NCI-H1092 (cell line): ENCODE results near the gene BRD2.
"Not testable (repeated sequence)": the region's sequence is repeated elsewhere in the genome, so short reads cannot be mapped to it uniquely, and the experiment has no call there.

Experiments used
- DNase-seq: peaks from one replicate; lab custom pipeline; 2025; lab: John Stamatoyannopoulos, UW

BRD2 gene

GRCh38 chr6:32968093-32968866, at the start of gene BRD2:
TSS of gene BRD2 (plus strand) at chr6:32968594. CDS start at chr6:32972899, 4,305 bp downstream.
- DNase-seq, result peak; percentile 90

GRCh38 chr6:32920715-32921114, 47.7 kb upstream of the BRD2 start:
- DNase-seq, result no peak

DNA sequence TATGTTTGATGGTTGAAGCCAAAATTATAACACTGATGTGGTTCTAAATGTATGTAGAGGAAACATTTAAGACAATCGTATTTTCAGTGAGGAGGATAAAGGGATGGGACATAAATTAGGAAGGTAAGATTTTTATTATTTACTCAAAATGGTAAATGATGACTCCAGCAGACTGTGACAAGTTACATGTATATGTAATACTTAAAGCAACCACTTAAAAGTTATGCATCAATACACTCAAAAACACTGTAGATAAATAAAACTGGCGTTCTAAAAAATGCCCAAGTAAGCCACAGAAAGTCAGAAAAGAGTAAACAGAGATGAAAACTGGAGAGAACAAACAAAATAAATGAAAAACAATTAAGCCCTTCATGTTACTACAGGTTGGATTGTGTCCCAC, 46.3 kb upstream of the BRD2 start:
- DNase-seq, result no peak

DNA sequence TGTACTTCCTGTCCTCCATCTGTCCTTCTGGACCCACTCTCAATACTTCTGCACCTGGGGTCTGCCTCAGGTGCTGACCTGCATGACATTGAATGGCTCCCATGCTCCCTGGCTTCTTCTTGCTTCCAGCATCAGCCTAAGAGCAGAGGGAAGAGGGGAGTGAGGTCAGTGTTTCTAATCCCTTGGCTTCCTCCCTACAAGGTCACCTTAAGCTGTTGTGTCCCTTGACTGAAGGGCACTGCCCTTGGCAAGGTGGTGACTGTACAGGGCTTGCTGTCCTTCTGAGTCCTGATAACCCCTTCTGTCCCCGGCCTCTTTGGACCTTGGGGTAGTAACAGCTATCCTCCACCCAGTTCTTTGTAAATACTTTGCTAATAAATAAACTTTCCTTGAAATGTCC, 37.2 kb upstream of the BRD2 start:
- no peak for DNase-seq

DNA sequence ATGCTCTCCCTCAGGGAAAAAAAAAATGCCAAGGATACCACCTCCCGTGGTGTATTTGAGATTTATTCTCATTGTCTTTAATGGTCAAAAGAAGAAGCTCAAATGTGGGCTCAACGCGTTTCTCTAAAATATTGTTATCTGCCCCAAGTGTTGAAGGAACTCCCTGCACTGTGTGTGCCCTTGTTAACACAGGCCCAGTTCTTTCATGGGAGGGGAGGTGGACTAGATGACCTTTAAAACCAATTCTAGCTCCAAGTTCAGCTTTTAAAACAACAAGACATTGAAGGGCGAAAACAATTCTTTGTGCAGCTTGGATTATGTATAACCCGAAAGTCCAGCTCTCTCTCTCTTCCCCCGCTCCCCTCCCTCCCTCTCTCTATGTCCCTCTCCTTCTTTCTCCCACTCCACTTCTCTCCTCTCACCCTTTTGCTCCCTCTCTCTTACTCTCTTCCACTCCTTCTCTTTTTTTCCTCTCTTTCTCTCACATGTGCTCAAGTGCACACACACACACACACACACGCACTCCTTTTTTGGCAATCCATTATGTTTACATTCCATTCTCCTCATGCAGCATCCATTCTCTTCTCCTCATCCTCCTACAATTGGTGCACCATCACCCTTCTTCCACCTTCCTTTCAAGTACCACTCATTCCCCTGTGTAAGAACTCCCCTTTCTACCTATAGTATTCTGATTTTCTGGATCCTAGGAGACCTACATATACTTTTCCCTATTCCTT, 36.1 kb upstream of the BRD2 start:
- no peak for DNase-seq

DNA sequence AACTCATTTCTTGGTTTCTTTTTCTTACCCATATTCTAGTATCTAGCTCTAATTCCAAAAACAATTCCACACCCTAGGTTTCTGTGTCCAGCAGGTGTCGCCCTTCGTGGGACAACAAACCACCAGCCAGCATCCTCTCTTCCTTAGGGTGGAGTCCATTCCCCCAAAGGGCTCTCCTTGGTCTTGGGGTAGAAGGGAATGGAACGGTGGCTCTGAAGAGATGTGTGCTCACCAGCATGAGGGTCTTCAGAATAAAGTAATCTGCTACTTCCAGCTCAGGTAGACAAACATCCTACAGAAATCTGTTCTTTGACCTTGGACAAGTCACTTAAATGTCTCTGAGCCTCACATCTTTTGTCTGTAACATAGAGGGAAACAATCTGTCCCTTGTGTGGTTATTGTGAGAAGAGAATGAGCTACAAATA, 34.7 kb upstream of the BRD2 start:
- no peak for DNase-seq

- no peak for DNase-seq
Observed at GRCh38 chr6:32935551-32936238, 32.7 kb upstream of the BRD2 start.

DNA sequence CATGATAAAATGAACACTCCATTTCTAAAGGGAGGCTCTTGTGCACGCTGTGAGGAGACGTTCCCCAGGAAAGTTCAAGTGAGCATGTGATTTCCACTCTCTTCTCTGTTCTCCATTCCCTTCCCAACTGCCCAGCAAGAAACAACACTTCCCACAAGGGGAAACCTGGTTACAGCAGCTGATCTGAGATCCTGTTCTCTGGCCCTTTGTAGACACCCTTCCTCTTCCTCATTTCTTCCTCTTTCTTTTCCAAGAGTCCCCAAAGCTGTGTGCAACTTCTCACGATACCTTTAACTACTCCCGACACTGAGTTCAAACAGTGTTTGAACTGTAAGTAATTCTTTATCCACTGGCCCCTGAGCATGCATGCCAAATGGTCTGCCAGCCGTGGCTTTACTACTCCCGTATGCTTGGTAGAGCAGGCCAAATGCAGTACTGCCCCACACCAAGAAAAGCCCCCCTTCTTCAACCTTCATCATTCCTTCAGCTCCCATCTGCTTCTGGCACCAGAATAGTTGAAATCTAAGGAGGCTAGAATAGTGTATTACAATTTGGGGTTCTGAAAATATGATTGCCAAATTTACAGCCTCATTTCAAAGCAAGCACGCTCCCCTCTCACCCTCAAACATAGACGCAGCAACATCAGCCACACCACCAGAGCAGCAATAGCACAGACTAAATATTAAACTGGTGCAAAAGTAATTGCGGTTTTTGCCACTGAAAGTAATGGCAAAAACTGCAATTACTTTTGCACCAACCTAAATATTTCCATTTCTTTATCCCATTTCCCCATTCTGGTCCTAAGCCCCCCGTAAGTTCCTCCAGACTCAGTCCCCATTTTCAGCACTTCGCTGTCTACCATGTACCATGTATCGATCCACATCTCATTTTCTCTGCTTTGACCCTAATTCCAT, 31.9 kb upstream of the BRD2 start:
- DNase-seq, result no peak

DNA sequence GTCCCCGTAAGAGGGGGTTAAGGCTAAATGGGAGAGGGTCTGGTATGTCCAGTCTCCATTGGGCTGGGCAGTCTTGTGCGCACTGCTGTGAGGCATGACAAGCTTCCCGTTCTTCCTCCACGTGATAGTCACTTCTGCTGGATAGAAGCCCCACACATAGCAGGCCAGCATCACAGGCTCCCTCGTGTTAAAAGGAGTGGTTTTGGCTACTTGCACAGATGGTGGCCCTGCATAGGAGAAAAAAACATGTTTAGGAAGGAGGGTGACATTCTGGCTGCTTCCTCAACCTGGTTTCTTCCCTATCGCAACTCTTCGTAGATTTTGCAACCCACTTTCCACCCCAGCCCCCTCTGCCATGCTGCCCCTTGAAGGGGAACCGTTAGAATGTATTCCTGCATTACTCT, 31.2 kb upstream of the BRD2 start:
- no peak for DNase-seq

DNA sequence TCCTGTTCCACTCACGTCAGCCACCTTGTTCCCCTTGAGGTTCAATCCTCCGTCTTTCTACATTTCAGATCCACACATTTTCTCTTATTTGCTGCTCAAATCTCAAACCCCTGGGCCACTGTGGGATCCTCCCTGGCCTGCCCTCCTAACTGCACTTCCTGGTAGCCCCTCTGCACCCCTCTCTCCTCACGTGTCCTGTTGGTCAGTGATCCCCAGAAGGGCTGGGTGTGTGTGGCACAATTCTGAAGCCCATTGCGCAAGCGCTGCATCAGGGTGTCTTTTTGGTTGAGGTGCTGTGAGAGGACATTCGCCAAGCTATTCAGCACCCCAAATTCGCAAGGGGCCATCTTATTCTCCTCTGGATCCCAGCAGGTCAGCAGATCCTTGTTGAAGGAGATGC, 29.9 kb upstream of the BRD2 start:
- DNase-seq, result no peak

DNA sequence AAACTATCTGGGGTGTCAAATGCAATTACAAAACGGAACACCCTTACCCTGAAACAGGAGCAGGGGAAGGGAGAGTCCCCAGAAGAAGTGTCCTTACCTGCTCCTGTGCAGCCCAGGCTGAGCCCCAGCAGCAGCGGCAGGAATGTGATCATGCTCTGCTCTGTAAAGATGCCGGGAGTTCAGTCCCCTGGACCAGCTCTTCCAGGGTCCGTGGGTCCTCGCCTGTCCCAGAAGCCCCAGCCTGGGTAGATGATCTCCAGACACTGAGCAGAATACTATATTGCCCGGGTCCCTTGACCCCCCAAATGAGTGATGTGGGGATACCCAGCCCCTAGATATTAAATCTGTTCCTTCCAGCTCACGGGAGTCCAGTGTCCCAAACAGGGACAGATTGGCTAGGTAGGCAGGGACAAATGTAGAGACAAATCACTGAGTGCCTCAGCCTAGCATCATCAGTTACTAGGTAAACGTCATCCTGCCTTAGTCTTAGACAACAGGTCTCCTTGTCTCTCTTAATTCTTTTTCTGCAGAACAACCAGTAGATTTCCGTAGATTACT, 27.7 kb upstream of the BRD2 start, which contains the start of gene HLA-DMB:
TSS of gene HLA-DMB (minus strand) at position 373 of the 558 bp plus-strand sequence. CDS start at position 152, 221 bp downstream.
- no peak for DNase-seq

- no peak for DNase-seq
Observed at GRCh38 chr6:32941214-32941768, 27.1 kb upstream of the BRD2 start.

GRCh38 chr6:32942555-32943123, 25.8 kb upstream of the BRD2 start:
- not testable (repeated sequence) for DNase-seq

DNA sequence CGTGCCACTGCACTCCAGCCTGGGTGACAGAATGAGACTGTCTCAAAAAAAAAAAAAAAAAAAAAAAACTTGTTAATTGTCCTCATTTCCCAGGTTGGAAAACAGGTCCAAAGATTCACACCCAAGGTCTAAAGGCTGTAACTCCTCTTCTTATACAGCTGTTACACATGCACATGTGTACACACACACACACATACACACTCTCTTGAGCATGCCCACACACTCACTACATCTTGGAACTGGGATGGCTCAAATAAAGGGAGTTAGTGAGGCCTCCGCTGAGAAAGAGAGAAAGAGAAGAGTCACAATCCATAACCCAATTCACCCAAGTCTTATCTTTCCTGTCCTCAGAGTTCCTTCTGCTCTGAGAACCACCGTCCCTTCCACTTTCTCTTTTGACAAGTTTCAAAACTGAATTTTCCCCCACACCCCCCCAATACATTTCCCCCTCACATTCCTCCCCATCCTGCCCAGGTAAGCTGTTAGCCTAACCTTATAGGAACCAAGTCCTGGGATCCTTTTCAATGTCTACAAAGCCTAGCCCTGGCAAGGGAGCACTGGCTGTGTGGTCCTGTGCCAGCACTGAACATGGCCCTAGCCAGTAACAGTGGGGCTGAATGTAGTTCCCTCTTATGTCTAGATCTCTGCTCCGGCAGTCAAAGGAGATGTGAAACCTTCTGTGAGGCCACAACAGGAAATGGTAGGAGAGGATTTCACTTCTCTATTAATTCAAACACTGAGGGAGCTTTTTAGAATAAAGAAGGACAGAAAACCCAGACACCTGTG, 24.3 kb upstream of the BRD2 start:
- no peak for DNase-seq

- no peak for DNase-seq
Observed at GRCh38 chr6:32945108-32945760, 23.2 kb upstream of the BRD2 start.

DNA sequence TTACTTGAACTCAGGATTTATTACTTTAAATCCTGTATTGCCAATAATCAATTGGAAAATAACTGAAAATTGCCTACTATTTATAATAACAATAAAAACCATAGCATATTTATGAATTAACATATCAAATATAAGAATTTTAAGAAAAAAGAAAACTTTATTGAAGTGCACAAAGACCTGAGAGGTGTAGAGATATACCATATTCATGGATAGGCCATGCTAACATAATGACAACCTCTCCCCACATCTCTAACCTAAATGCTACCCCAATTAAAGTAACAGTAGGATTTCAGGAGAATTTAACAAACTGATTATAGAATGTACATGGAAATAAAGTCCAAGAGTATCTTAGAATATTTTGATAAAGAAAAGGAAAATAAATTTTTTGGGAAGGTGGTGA, 22.4 kb upstream of the BRD2 start:
- no peak for DNase-seq

DNA sequence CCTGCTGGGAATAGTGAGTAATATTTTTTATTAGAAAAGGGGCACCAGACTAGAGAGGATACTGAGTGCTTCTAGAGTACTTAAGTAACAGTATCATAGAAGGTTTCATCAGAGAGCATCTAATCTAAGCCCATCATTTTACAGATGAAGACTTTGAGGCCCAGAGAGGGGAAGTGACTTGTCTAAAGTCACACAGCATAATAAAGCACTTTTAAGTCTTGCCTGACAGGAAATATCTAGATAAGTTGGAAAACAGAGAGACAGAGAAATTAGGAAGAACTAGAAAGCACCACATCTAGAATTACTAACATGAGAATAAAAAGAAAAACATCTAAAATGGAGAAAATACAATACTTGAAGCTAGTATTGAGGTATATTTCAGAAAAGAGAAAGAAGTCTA, 21.5 kb upstream of the BRD2 start:
- no peak for DNase-seq

GRCh38 chr6:32947552-32948465, 20.6 kb upstream of the BRD2 start:
- no peak for DNase-seq
